HG03139 (cell line): ENCODE results near the gene CPSF6.
"Not testable (repeated sequence)": the region's sequence is repeated elsewhere in the genome, so short reads cannot be mapped to it uniquely, and the experiment has no call there.

Source experiments
- ATAC-seq: cut with Tn5 transposase; IDR thresholded peaks from one replicate; pipeline ENCODE4 v1.9.1; 2021; ENCODE audit not compliant: unreplicated experiment

Gene CPSF6

GRCh38 chr12:69317233-69317632 lies 77.9 kb downstream of the CPSF6 start:
- not testable (repeated sequence) for ATAC-seq

- no peak for ATAC-seq
These were observed 78.9 kb downstream of the CPSF6 start for GRCh38 chr12:69318225-69318624.

GRCh38 chr12:69321351-69321750 lies 82.0 kb downstream of the CPSF6 start:
- no peak for ATAC-seq
